Liver (tissue), 3 donors: ENCODE measurements around the gene CTNNA2.

Source experiments
- RAD21 ChIP-seq, 2 donors: IDR thresholded peaks; 2 replicates each; pipeline ENCODE4 v1.6.1; 2016; ENCODE audit warnings: antibody characterized with exemption in 2 of 2, mild to moderate bottlenecking in 2 of 2
- RXRA ChIP-seq, 2 donors: IDR thresholded peaks; 2 replicates each; pipeline ENCODE4 v1.6.1; 2017 to 2018; ENCODE audit warnings: antibody characterized with exemption in 2 of 2, mild to moderate bottlenecking in 1 of 2
- SP1 ChIP-seq: IDR thresholded peaks from 2 replicates; pipeline ENCODE4 v1.6.1; 2018; ENCODE audit warnings: antibody characterized with exemption, mild to moderate bottlenecking
- TF ChIP-seq, protein P1 (sequence below): fragments of 150-350 bp; IDR thresholded peaks from 2 replicates; pipeline ENCODE4 v1.5.1; 2017; ENCODE audit warnings: improper control_type of control experiment, low read depth, low read length; ENCODE audit not compliant: missing input control
- donor health status: healthy.
- donor health status: healthy.

- TF ChIP-seq SP1 (no peak), RAD21 (IDR thresholded peaks at IDR 0.05) (no peak), RXRA (IDR thresholded peaks at IDR 0.05) (no peak)
- TF ChIP-seq, protein P1, sequence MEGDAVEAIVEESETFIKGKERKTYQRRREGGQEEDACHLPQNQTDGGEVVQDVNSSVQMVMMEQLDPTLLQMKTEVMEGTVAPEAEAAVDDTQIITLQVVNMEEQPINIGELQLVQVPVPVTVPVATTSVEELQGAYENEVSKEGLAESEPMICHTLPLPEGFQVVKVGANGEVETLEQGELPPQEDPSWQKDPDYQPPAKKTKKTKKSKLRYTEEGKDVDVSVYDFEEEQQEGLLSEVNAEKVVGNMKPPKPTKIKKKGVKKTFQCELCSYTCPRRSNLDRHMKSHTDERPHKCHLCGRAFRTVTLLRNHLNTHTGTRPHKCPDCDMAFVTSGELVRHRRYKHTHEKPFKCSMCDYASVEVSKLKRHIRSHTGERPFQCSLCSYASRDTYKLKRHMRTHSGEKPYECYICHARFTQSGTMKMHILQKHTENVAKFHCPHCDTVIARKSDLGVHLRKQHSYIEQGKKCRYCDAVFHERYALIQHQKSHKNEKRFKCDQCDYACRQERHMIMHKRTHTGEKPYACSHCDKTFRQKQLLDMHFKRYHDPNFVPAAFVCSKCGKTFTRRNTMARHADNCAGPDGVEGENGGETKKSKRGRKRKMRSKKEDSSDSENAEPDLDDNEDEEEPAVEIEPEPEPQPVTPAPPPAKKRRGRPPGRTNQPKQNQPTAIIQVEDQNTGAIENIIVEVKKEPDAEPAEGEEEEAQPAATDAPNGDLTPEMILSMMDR, result no peak
These were observed 83.6 kb downstream of the CTNNA2 start for GRCh38 chr2:79596403-79596802.
